Loucy (cell line): ENCODE data around the gene RTBDN.
"Not testable (repeated sequence)": the region's sequence is repeated elsewhere in the genome, so short reads cannot be mapped to it uniquely, and the experiment has no call there.

ENCODE experiments used
- CTCF ChIP-seq: fragments of 200-600 bp; sonication (generic); conservative IDR thresholded peaks from 2 replicates; pipeline ENCODE4 v1.5.1; 2014; ENCODE audit warnings: mild to moderate bottlenecking, antibody characterized with exemption, low read length
- EZH2phosphoT487 ChIP-seq: fragments of 200-600 bp; IDR thresholded peaks from 2 replicates; pipeline ENCODE4 v1.6.1; 2018; ENCODE audit warnings: antibody characterized with exemption, mild to moderate bottlenecking, moderate library complexity, borderline replicate concordance

- TF ChIP-seq CTCF, EZH2phosphoT487: not testable (repeated sequence)
Measured at GRCh38 chr19:12797607-12798006, 36.8 kb downstream of the RTBDN start.
